Pancreas (tissue), 10 donors: Measurements from ENCODE around the gene LIPH. TPM values are rescaled to one million over a fixed set of nuclear protein-coding genes. Genes with fewer than 3 reads are reported as not detected.

Source experiments
- ATAC-seq, 4 donors: fragments of 200-7000 bp; cut with Tn5 transposase; one replicate each; pipeline versions ENCODE4 v1.8.0 to v1.9.1; 2020; ENCODE audit warnings: mild to moderate bottlenecking in 4 of 4, moderate library complexity in 4 of 4
- DNase-seq, 6 donors: peaks; one replicate each; pipeline ENCODE4 v3.0.0-alpha.2; 2020
- FAIRE-seq: peaks from 2 replicates; lab custom pipeline; 2012; peaks lifted over from hg19 to GRCh38; lab: Jason Lieb, UNC
- H3K27ac ChIP-seq, 4 donors: fragments of 200-600 bp; sonication (generic); 1 replicate in 3 of 4; 2 replicates in 1 of 4; pipeline versions ENCODE4 v1.5.0 to v1.8.0; 2020
- H3K27me3 ChIP-seq, 4 donors: fragments of 200-600 bp; one replicate each; pipeline ENCODE4 v1.8.0; 2021
- H3K36me3 ChIP-seq, 3 donors: fragments of 200-600 bp; sonication (generic) in 1 of 3; one replicate each; pipeline versions ENCODE4 v1.5.0 to v1.8.0; 2020 to 2021
- H3K4me1 ChIP-seq, 3 donors: fragments of 200-600 bp; one replicate each; pipeline ENCODE4 v1.8.0; 2021
- H3K4me3 ChIP-seq, 4 donors: fragments of 200-600 bp; sonication (generic) in 2 of 4; one replicate each; pipeline versions ENCODE4 v1.5.0 to v1.8.0; 2020 to 2021
- H3K9me3 ChIP-seq, 4 donors: fragments of 200-600 bp; one replicate each; pipeline ENCODE4 v1.8.0; 2021
- WGBS, 2 donors: extraction: QIAGEN DNeasy Blood & Tissue Kit; methylation state at CpG; one replicate each; pipeline ENCODE4 v1.1.7; 2013; 5-methylcytosine and 5-hydroxymethylcytosine counted together
- intact Hi-C, 3 donors: fragments of 100-400 bp; cut with DNase I; formaldehyde crosslinking; loops; one replicate each; pipeline versions ENCODE4 v1.11.1 to v1.14.2; 2022
- polyA plus RNA-seq, 2 donors: library from polyadenylated mRNA; stranded (reverse); fragments of 200-250 nt; gene quantifications; one replicate each; pipeline ENCODE4 v1.2.3, GENCODE V29; 2013
- total RNA-seq, 6 donors: library from RNA; stranded (reverse); fragmentation: NEBNext Ultra II Directional in 4 of 6; extraction: Animal tissue kit (Norgen Biotek cat#: 25700) in 4 of 6; gene quantifications; one replicate each; pipeline versions ENCODE4 v1.2.1 to v1.2.4, GENCODE V29; 2021 to 2023
- TF ChIP-seq, protein P1 (sequence below), 4 donors: fragments of 200-600 bp; sonication (generic) in 3 of 4; IDR thresholded peaks; one replicate each; pipeline versions ENCODE4 v1.5.0 to v1.8.0; 2021; ENCODE audit warnings: antibody characterized with exemption in 4 of 4
- donor health status: healthy with polysubstance abuse.
- donor health status: DM: no; HTN: no; CAD: no; lungs with moderate emphysema.
- donor health status: DM: no; HTN: no; CAD: no.
- donor health status: control.
- donor health status: control.
- donor health status: Bipolar disorder and iron deficiency.
- donor health status: DM: yes; HTN: yes; CAD: no.
- donor health status: DM: no; HTN: no; CAD: no.
- donor health status: DM: no; HTN: no; CAD: no.
- donor health status: DM: yes; HTN: yes; CAD: no.

LIPH gene
- total and polyA plus RNA-seq, 8 donors = 3.7 to 13.9 (median 4.8) TPM

DNA sequence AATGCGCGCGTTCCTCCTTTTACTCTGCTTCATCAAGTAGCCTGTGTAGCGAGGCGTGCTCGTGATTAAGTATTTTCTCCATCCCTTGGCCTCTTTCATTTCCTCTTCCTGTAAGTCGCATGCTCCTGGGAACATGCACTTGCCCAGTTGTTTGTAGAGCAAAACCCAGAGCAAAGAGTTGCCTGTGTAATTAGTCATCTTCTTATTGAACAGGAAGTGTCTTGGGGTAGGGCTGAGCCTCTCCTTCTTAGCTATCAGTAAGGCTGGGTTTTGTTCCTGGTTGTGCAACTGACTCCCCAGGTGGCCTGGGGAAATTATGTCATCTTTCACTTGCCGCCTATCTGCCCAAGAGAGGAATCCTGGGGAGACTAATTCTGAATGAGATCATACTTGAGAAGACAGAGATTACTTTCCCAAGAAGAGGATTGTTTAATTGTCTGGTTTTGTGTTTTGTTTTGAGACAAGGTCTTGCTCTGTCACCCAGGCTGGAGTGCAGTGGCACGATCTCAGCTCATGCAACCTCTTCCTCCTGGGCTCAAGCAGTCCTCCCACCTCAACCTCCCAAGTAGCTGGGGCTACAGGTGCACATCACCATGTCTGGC, 14.9 kb downstream of the LIPH start:
- FAIRE-seq (no peak), ATAC-seq (peak; percentile 73 to 95 (median 88)), DNase-seq (peak in 3 of 6 donors; percentile 22 to 46 (median 36))
- 52 to 53% methylated on average over 9 of the region's 9 CpGs for WGBS, 2 donors
- H3K27me3 ChIP-seq = no peaks in the 10 kb centered on the region
- peaks cover 0 to 11% (median 0%) of the 10 kb centered on the region in 3 donors for H3K4me1 ChIP-seq
- intact Hi-C loops = no loop called here
- H3K4me3 ChIP-seq = no peak overlapping the region
- no peaks in the 10 kb centered on the region for H3K9me3 ChIP-seq
- TF ChIP-seq, protein P1, sequence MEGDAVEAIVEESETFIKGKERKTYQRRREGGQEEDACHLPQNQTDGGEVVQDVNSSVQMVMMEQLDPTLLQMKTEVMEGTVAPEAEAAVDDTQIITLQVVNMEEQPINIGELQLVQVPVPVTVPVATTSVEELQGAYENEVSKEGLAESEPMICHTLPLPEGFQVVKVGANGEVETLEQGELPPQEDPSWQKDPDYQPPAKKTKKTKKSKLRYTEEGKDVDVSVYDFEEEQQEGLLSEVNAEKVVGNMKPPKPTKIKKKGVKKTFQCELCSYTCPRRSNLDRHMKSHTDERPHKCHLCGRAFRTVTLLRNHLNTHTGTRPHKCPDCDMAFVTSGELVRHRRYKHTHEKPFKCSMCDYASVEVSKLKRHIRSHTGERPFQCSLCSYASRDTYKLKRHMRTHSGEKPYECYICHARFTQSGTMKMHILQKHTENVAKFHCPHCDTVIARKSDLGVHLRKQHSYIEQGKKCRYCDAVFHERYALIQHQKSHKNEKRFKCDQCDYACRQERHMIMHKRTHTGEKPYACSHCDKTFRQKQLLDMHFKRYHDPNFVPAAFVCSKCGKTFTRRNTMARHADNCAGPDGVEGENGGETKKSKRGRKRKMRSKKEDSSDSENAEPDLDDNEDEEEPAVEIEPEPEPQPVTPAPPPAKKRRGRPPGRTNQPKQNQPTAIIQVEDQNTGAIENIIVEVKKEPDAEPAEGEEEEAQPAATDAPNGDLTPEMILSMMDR (IDR thresholded peaks at IDR 0.05) = no peak
- H3K27ac ChIP-seq = peak overlapping the region in 2 of 4 donors; percentile 71 to 81
- no peaks in the 10 kb centered on the region for H3K36me3 ChIP-seq

DNA sequence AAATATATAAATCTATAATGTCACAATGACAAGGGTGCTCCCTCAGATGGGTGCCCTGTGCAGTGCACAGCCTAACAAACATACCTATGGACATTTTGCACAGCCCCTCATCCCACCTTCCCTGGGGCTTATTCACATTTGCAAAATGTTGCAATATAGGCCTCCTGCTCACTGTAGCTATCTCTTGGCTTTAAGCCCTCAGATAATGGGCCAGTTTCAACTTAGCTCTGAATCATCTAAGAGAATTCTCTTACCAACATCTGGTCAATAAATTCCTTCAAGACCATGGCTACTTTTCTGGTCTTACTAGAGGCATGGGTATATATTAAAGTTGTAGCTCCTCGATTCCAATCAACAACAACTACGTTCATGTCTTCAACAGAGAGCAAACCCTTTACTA, 17.9 kb downstream of the LIPH start:
- H3K4me3 ChIP-seq = no peak overlapping the region
- WGBS, 2 donors = 68 to 87% methylated on average over 2 of the region's 2 CpGs
- no peaks in the 10 kb centered on the region for H3K27me3 ChIP-seq
- intact Hi-C loops = no loop called here
- DNase-seq = no peak
- TF ChIP-seq, protein P1 (IDR thresholded peaks at IDR 0.05) = no peak
- H3K9me3 ChIP-seq = no peaks in the 10 kb centered on the region
- H3K4me1 ChIP-seq = peaks cover 0 to 11% (median 0%) of the 10 kb centered on the region in 3 donors
- H3K36me3 ChIP-seq = no peaks in the 10 kb centered on the region
- peak in 2 of 4 donors; percentile 32 to 33 for ATAC-seq
- no peak overlapping the region for H3K27ac ChIP-seq
- no peak for FAIRE-seq

DNA sequence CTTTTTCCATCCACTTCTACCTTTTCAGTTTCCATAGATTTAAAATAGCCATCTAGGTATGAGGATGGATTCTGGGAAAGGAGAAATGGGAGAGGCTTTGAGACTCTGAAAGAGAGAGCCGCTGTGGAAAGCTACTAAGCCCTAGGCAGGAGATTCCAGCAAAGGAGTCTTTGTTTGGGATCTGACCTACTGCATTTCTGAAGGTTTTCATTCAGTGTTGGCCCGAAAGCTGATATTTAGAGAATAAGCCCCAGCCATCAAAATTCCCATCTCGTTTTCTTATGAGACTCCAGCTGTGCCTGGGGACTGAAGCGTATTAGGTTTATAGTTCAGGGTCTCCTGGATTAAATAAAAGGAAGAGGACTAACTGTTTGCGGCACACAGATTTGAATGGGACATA, 19.5 kb downstream of the LIPH start:
- intact Hi-C loops = no loop called here
- 65 to 67% methylated on average over 5 of the region's 5 CpGs for WGBS, 2 donors
- no peak for DNase-seq
- Histone ChIP-seq H3K27ac (no peak overlapping the region), H3K4me1 (peaks cover 0 to 11% (median 0%) of the 10 kb centered on the region in 3 donors), H3K9me3 (no peaks in the 10 kb centered on the region), H3K4me3 (no peak overlapping the region), H3K36me3 (no peaks in the 10 kb centered on the region), H3K27me3 (no peaks in the 10 kb centered on the region)
- FAIRE-seq = no peak
- no peak for ATAC-seq
- TF ChIP-seq, protein P1 (IDR thresholded peaks at IDR 0.05) = no peak

DNA sequence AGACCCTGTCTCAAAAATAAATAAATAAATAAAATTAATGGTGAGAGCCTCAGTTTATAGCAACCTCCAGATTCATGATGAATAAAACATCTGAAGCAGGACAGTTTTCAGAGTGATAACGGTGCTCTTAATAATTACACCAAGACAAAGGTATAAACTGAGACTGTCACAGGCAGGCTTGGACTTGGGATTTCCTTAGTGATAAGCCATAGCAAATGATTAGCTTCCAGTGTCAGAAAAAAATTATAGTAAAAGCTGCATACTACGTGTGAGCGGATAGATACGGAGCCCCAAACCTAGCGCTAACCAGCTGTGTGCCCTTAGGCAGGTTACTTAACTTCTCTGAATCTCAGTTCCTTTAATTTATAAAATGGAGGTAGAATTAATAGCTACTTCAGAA, 21.5 kb downstream of the LIPH start:
- H3K9me3 ChIP-seq = no peaks in the 10 kb centered on the region
- H3K4me1 ChIP-seq = no peaks in the 10 kb centered on the region
- no peaks in the 10 kb centered on the region for H3K27me3 ChIP-seq
- no peaks in the 10 kb centered on the region for H3K36me3 ChIP-seq
- H3K4me3 ChIP-seq = no peak overlapping the region
- WGBS, 2 donors = 49 to 52% methylated on average over 5 of the region's 5 CpGs
- TF ChIP-seq, protein P1 (IDR thresholded peaks at IDR 0.05) = no peak
- intact Hi-C loops = no loop called here
- DNase-seq (no peak), FAIRE-seq (no peak), ATAC-seq (no peak)
- H3K27ac ChIP-seq = no peak overlapping the region

DNA sequence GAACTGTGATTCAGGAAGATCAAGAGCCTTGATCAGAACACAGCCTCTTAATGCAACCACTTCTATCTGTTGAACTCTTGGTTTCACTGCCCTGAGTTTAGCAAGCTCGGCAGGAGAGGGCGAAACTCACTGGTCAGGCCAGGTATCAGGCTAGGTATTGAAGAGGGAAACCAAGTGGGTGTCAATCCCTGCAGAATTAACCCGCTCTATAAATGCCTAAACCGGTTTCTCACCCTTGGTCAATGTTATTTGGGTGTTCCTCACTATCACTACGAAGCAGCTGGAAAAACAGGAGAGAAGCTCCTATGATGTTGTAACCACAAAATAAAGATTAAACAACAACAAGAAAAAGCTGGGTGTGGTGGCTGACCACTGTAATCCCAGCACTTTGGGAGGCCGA, 23.9 kb downstream of the LIPH start:
- TF ChIP-seq, protein P1 (IDR thresholded peaks at IDR 0.05) = no peak
- no peaks in the 10 kb centered on the region for H3K9me3 ChIP-seq
- no peak for ATAC-seq
- H3K4me1 ChIP-seq = no peaks in the 10 kb centered on the region
- FAIRE-seq = no peak
- H3K4me3 ChIP-seq = no peak overlapping the region
- no peak for DNase-seq
- no peak overlapping the region for H3K27ac ChIP-seq
- WGBS, 2 donors = 85 to 86% methylated on average over 6 of the region's 6 CpGs
- H3K27me3 ChIP-seq = no peaks in the 10 kb centered on the region
- intact Hi-C loops = no loop called here
- H3K36me3 ChIP-seq = peaks cover 0 to 5% (median 0%) of the 10 kb centered on the region in 3 donors
